Stomach (tissue), 4 donors: ENCODE measurements around the gene WIPF2.

Experiments
- CTCF ChIP-seq, 7 experiments: fragments of 450-650 bp in 4 of 7; fragments of 200-600 bp in 3 of 7; sonication (generic) in 3 of 7; IDR thresholded peaks; one replicate each; pipeline ENCODE4 v1.5.1; 2016 to 2019; ENCODE audit warnings: antibody characterized with exemption in 7 of 7, control low read depth in 2 of 7, mild to moderate bottlenecking in 1 of 7
- POLR2A ChIP-seq, 4 donors: fragments of 450-650 bp; IDR thresholded peaks; one replicate each; pipeline ENCODE4 v1.6.1; 2016; ENCODE audit warnings: antibody characterized with exemption in 4 of 4, control low read depth in 2 of 4, mild to moderate bottlenecking in 1 of 4, moderate library complexity in 1 of 4
- POLR2AphosphoS5 ChIP-seq, 3 donors: sonication (generic); formaldehyde crosslinking; IDR thresholded peaks; one replicate each; pipeline ENCODE4 v1.6.1; 2016; ENCODE audit warnings: antibody characterized with exemption in 3 of 3

- TF ChIP-seq CTCF (IDR thresholded peaks at IDR 0.05), result no peak
- no peak for TF ChIP-seq POLR2A (IDR thresholded peaks at IDR 0.05)
- no peak for TF ChIP-seq POLR2AphosphoS5 (IDR thresholded peaks at IDR 0.05)
Measured at GRCh38 chr17:40264458-40265185, 45.5 kb downstream of the WIPF2 start.
